Hepatocyte (in vitro differentiated cells): ENCODE results near the gene BIN2. TPM values are rescaled to one million over a fixed set of nuclear protein-coding genes. Genes with fewer than 3 reads are reported as not detected.
"Not testable (repeated sequence)": the region's sequence is repeated elsewhere in the genome, so short reads cannot be mapped to it uniquely, and the experiment has no call there.

Source experiments
- DNase-seq: peaks from one replicate; pipeline ENCODE4 v3.0.0-alpha.2; 2016; ENCODE audit warnings: low spot score
- H2AFZ ChIP-seq: fragments of 200-600 bp; sonication (generic); 2 replicates; pipeline ENCODE4 v1.6.0; 2016; ENCODE audit warnings: antibody characterized with exemption, mild to moderate bottlenecking
- H3K27ac ChIP-seq: fragments of 200-600 bp; sonication (generic); 2 replicates; pipeline ENCODE4 v1.5.1; 2016; ENCODE audit warnings: mild to moderate bottlenecking
- H3K27me3 ChIP-seq: fragments of 200-600 bp; sonication (generic); 2 replicates; pipeline ENCODE4 v1.6.1; 2016
- H3K36me3 ChIP-seq: fragments of 200-600 bp; sonication (generic); replicated peaks from 2 replicates; pipeline ENCODE4 v1.5.1; 2016; ENCODE audit warnings: low read depth; ENCODE audit not compliant: insufficient read depth
- H3K4me1 ChIP-seq: fragments of 200-600 bp; sonication (generic); 2 replicates; pipeline ENCODE4 v1.5.1; 2016; ENCODE audit warnings: mild to moderate bottlenecking, moderate library complexity; ENCODE audit not compliant: insufficient read depth
- H3K4me2 ChIP-seq: fragments of 200-600 bp; sonication (generic); 2 replicates; pipeline ENCODE4 v1.6.0; 2016
- H3K4me3 ChIP-seq: fragments of 200-600 bp; sonication (generic); 2 replicates; pipeline ENCODE4 v1.5.1; 2016; ENCODE audit warnings: mild to moderate bottlenecking
- H3K79me2 ChIP-seq: fragments of 200-600 bp; sonication (generic); 2 replicates; pipeline ENCODE4 v1.6.0; 2017; ENCODE audit warnings: mild to moderate bottlenecking
- H3K9me2 ChIP-seq: fragments of 200-600 bp; sonication (generic); replicated peaks from 2 replicates; pipeline ENCODE4 v1.6.0; 2017; ENCODE audit warnings: mild to moderate bottlenecking; ENCODE audit not compliant: insufficient read depth
- H3K9me3 ChIP-seq: fragments of 200-600 bp; sonication (generic); 2 replicates; pipeline ENCODE4 v1.5.1; 2016; ENCODE audit warnings: low read depth, mild to moderate bottlenecking
- H4K20me1 ChIP-seq: fragments of 200-600 bp; sonication (generic); 2 replicates; pipeline ENCODE4 v1.6.0; 2016; ENCODE audit warnings: mild to moderate bottlenecking; ENCODE audit not compliant: insufficient read depth, poor library complexity, severe bottlenecking
- EZH2 ChIP-seq: fragments of 200-600 bp; sonication (generic); IDR thresholded peaks from 2 replicates; pipeline ENCODE4 v1.6.1; 2016; ENCODE audit warnings: antibody characterized with exemption, mild to moderate bottlenecking, borderline replicate concordance
- EZH2phosphoT487 ChIP-seq: fragments of 200-600 bp; sonication (generic); IDR thresholded peaks from one replicate; pipeline ENCODE4 v1.6.1; 2018; ENCODE audit warnings: antibody characterized with exemption, mild to moderate bottlenecking, low read depth, moderate library complexity; ENCODE audit not compliant: unreplicated experiment, severe bottlenecking
- WGBS: methylation state at CpG from one replicate; pipeline ENCODE4 v1.1.6; 2016; ENCODE audit warnings: low lambda C conversion rate; ENCODE audit errors: missing lambda C conversion rate; 5-methylcytosine and 5-hydroxymethylcytosine counted together
- polyA plus RNA-seq: library from polyadenylated mRNA; unstranded; fragments of >200 nt; fragmentation: Nextera tagmentation; extraction: Ambion mirVana; gene quantifications from 2 replicates; pipeline ENCODE4 v1.2.1, GENCODE V29; 2016
- total RNA-seq: library from RNA; depleted of rRNA; stranded (reverse); fragments of >200 nt; gene quantifications from 2 replicates; pipeline ENCODE4 v1.2.3, GENCODE V29; 2014
- TF ChIP-seq, protein P1 (sequence below): fragments of 200-600 bp; sonication (generic); IDR thresholded peaks from 2 replicates; pipeline ENCODE4 v1.5.1; 2016; ENCODE audit warnings: antibody characterized with exemption, mild to moderate bottlenecking; ENCODE audit not compliant: poor library complexity

Gene BIN2
- total and polyA plus RNA-seq, 2 experiments from 2014 or later = 0.07 TPM; not detected in 1

GRCh38 chr12:51307655-51308593 is 16.1 kb downstream of the BIN2 start:
- TF ChIP-seq EZH2phosphoT487 (no peak), EZH2 (no peak)
- TF ChIP-seq, protein P1, sequence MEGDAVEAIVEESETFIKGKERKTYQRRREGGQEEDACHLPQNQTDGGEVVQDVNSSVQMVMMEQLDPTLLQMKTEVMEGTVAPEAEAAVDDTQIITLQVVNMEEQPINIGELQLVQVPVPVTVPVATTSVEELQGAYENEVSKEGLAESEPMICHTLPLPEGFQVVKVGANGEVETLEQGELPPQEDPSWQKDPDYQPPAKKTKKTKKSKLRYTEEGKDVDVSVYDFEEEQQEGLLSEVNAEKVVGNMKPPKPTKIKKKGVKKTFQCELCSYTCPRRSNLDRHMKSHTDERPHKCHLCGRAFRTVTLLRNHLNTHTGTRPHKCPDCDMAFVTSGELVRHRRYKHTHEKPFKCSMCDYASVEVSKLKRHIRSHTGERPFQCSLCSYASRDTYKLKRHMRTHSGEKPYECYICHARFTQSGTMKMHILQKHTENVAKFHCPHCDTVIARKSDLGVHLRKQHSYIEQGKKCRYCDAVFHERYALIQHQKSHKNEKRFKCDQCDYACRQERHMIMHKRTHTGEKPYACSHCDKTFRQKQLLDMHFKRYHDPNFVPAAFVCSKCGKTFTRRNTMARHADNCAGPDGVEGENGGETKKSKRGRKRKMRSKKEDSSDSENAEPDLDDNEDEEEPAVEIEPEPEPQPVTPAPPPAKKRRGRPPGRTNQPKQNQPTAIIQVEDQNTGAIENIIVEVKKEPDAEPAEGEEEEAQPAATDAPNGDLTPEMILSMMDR = no peak
- Histone ChIP-seq H4K20me1 (no peaks in the 10 kb centered on the region), H3K4me1 (no peaks in the 10 kb centered on the region), H3K4me2 (peak overlapping the region; percentile 36), H3K27ac (peak overlapping the region; percentile 80), H3K9me2 (no peaks in the 10 kb centered on the region), H3K79me2 (no peaks in the 10 kb centered on the region), H3K4me3 (no peak overlapping the region), H3K9me3 (no peaks in the 10 kb centered on the region), H3K27me3 (no peaks in the 10 kb centered on the region), H3K36me3 (no peaks in the 10 kb centered on the region), H2AFZ (no peak overlapping the region)
- WGBS = 81% methylated on average over 6 of the region's 6 CpGs
- peak; percentile 64 for DNase-seq

DNA sequence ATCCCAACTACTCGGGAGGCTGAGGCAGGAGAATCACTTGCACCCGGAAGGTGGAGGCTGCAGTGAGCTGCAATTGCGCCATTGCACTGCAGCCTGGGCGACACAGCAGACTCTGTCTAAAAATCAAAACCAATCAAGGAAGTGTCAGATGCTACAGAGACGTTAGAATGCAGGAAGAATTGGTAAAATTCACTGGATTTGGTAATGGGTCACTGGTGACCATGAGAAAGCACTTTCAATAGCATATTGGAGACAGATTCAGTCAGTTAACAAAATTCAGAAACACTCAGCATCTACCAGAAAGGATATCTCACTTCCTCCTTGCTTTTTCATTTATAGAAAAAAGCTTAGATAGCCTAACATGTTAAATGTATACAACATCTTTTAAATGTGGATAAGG is 17.5 kb downstream of the BIN2 start:
- H3K27ac ChIP-seq = no peak overlapping the region
- 97% methylated on average over 5 of the region's 5 CpGs for WGBS
- H3K36me3 ChIP-seq = no peaks in the 10 kb centered on the region
- H3K4me3 ChIP-seq = no peak overlapping the region
- no peaks in the 10 kb centered on the region for H4K20me1 ChIP-seq
- H2AFZ ChIP-seq = no peak overlapping the region
- TF ChIP-seq, protein P1 = no peak
- no peak for TF ChIP-seq EZH2
- TF ChIP-seq EZH2phosphoT487 = no peak
- no peaks in the 10 kb centered on the region for H3K27me3 ChIP-seq
- no peaks in the 10 kb centered on the region for H3K4me1 ChIP-seq
- H3K9me2 ChIP-seq = no peaks in the 10 kb centered on the region
- H3K79me2 ChIP-seq = no peaks in the 10 kb centered on the region
- H3K4me2 ChIP-seq = no peak overlapping the region
- H3K9me3 ChIP-seq = no peaks in the 10 kb centered on the region
- no peak for DNase-seq

- H3K4me1 ChIP-seq, H3K9me2 ChIP-seq, H3K4me3 ChIP-seq, H3K4me2 ChIP-seq, H3K9me3 ChIP-seq, H4K20me1 ChIP-seq, H3K36me3 ChIP-seq, H3K27ac ChIP-seq, H2AFZ ChIP-seq, H3K27me3 ChIP-seq, H3K79me2 ChIP-seq, DNase-seq: not testable (repeated sequence)
- WGBS = 87% methylated on average over 10 of the region's 10 CpGs
Observed at GRCh38 chr12:51300768-51301167, 23.2 kb downstream of the BIN2 start.

GRCh38 chr12:51295651-51296050 is 28.3 kb downstream of the BIN2 start:
- Histone ChIP-seq H3K9me3 (no peaks in the 10 kb centered on the region), H3K36me3 (no peaks in the 10 kb centered on the region), H3K27me3 (no peaks in the 10 kb centered on the region), H3K27ac (no peak overlapping the region), H3K79me2 (no peaks in the 10 kb centered on the region), H3K4me3 (no peak overlapping the region), H3K4me1 (no peaks in the 10 kb centered on the region), H4K20me1 (no peaks in the 10 kb centered on the region), H2AFZ (no peak overlapping the region), H3K9me2 (no peaks in the 10 kb centered on the region), H3K4me2 (no peak overlapping the region)
- WGBS = 78% methylated on average over 5 of the region's 5 CpGs
- DNase-seq = no peak
- TF ChIP-seq, protein P1 = no peak
- TF ChIP-seq EZH2phosphoT487 (no peak), EZH2 (no peak)

DNA sequence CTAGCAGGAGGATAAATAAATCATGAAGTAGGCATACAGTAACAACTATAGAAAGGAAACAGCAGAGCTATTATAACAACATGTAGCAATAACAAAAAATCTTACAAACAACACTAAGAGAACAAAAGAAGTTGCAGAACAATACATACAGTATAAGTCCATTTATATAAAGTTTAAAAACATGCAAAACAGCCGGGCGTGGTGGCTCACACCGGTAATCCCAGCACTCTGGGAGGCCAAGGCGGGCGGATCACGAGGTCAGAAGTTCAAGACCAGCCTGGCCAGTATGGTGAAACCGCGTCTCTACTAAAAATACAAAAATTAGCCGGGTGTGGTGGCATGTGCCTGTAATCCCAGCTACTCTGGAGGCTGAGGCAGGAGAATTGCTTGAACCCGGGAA is 29.9 kb downstream of the BIN2 start:
- not testable (repeated sequence) for H3K4me1 ChIP-seq, H2AFZ ChIP-seq, H3K9me3 ChIP-seq, H3K36me3 ChIP-seq, H3K4me2 ChIP-seq, H3K27ac ChIP-seq, DNase-seq, H3K9me2 ChIP-seq, H3K27me3 ChIP-seq, H3K79me2 ChIP-seq, H4K20me1 ChIP-seq, H3K4me3 ChIP-seq
- WGBS = 94% methylated on average over 10 of the region's 10 CpGs
